ENCODE results near the gene ANKS6.

GRCh38 chr9:98837516-98837915 lies 41.2 kb upstream of the ANKS6 start:
- TF ChIP-seq CTCF (IDR thresholded peaks at IDR 0.05) = no peak
- no peak for TF ChIP-seq POLR2A (IDR thresholded peaks at IDR 0.05)
- TF ChIP-seq EP300 (IDR thresholded peaks at IDR 0.05) = no peak

All from upper lobe of left lung (tissue), 4 donors.